ENCODE measurements around the gene SERBP1.

Gene SERBP1

GRCh38 chr1:67359592-67359991 is 70.6 kb downstream of the SERBP1 start:
- no peak overlapping the region for H3K4me3 Mint-ChIP-seq
- no peaks in the 10 kb centered on the region for H3K36me3 Mint-ChIP-seq (ENCODE audit: low read depth)
- TF ChIP-seq, protein P1, sequence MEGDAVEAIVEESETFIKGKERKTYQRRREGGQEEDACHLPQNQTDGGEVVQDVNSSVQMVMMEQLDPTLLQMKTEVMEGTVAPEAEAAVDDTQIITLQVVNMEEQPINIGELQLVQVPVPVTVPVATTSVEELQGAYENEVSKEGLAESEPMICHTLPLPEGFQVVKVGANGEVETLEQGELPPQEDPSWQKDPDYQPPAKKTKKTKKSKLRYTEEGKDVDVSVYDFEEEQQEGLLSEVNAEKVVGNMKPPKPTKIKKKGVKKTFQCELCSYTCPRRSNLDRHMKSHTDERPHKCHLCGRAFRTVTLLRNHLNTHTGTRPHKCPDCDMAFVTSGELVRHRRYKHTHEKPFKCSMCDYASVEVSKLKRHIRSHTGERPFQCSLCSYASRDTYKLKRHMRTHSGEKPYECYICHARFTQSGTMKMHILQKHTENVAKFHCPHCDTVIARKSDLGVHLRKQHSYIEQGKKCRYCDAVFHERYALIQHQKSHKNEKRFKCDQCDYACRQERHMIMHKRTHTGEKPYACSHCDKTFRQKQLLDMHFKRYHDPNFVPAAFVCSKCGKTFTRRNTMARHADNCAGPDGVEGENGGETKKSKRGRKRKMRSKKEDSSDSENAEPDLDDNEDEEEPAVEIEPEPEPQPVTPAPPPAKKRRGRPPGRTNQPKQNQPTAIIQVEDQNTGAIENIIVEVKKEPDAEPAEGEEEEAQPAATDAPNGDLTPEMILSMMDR (IDR thresholded peaks at IDR 0.05) = no peak
- no peak overlapping the region for H3K27ac Mint-ChIP-seq
- peaks cover 7% of the 10 kb centered on the region for H3K27me3 Mint-ChIP-seq (ENCODE audit: low read depth, poor library complexity)
- DNase-seq = no peak
- H3K9me3 Mint-ChIP-seq = no peaks in the 10 kb centered on the region
- peaks cover 15% of the 10 kb centered on the region for H3K4me1 Mint-ChIP-seq

Measured in nephron progenitor cell (in vitro differentiated cells).